ENCODE measurements around the gene TOMM5. TPM values are rescaled to one million over a fixed set of nuclear protein-coding genes. Genes with fewer than 3 reads are reported as not detected.

TOMM5 gene
- polyA plus RNA-seq (2011; rRNA removed), result 303 and 338 TPM in 2 replicates
- 320 and 403 TPM in 2 replicates for polyA plus RNA-seq (2012; cell fraction: cytosol; rRNA removed)
- 100 and 122 TPM in 2 replicates for polyA plus RNA-seq (2012; cell fraction: nucleus; rRNA removed)
- 324 to 370 TPM (median 339 TPM) in 3 replicates for polyA plus RNA-seq (2017; fragmentation: RNase III; extraction: RNeasy Plus Mini Kit Qiagen cat#74134 plus additional on column Dnase treatment)
- polyA minus RNA-seq (2011; rRNA and poly(A)+ RNA removed), result 58.0 and 60.0 TPM in 2 replicates

GRCh38 chr9:37592108-37592951 is at the start of gene TOMM5:
Gene TOMM5 (minus strand): TSS chr9:37592597. CDS start chr9:37592532, 65 bp downstream.
- peak within 1 kb of the TSS; percentile 84 for H3K4me2 ChIP-seq
- TF ChIP-seq MAFK (IDR thresholded peaks at IDR 0.05; ENCODE audit: partially characterized antibody) (peak; percentile 43), PBX3 (IDR thresholded peaks at IDR 0.05) (peak; percentile 88; the same call in 1 of the 2 replicates), HMGXB4 (CRISPR knock-in tag; IDR thresholded peaks at IDR 0.05; ENCODE audit: borderline replicate concordance) (no peak), CEBPB (IDR thresholded peaks at IDR 0.05) (peak; percentile 80 to 97), E2F6 (IDR thresholded peaks at IDR 0.05; ENCODE audit: borderline replicate concordance, low read depth) (peak; percentile 96), POLR2A (IDR thresholded peaks at IDR 0.05; ENCODE audit: low read length) (peak; percentile 96), KDM5A (IDR thresholded peaks at IDR 0.05) (peak; percentile 19; the same call in 1 of the 2 replicates), MAX (IDR thresholded peaks at IDR 0.05) (peak; percentile 98), BCL3 (IDR thresholded peaks at IDR 0.05) (peak; percentile 90), EHF (CRISPR knock-in tag; IDR thresholded peaks at IDR 0.05) (peak; percentile 55; the same call in 1 of the 2 replicates), HOXB5 (CRISPR knock-in tag; IDR thresholded peaks at IDR 0.05) (0 out of 2 replicates have a peak, but pooled peaks have one; percentile 47), FOSB (CRISPR knock-in tag; IDR thresholded peaks at IDR 0.05) (no peak), RCOR1 (IDR thresholded peaks at IDR 0.05; ENCODE audit: low read depth, low read length) (no peak), PHF8 (IDR thresholded peaks at IDR 0.05; ENCODE audit: borderline replicate concordance, low read depth) (peak; percentile 91), HOXA7 (CRISPR knock-in tag; IDR thresholded peaks at IDR 0.05) (peak; percentile 66; the same call in 1 of the 2 replicates), MYC (IDR thresholded peaks at IDR 0.05; ENCODE audit: borderline replicate concordance, low read length) (peak; percentile 68), SREBF2 (IDR thresholded peaks at IDR 0.05) (no peak), CHD4 (IDR thresholded peaks at IDR 0.05; ENCODE audit: borderline replicate concordance) (no peak), JUN (IDR thresholded peaks at IDR 0.05) (peak; percentile 63 to 87; a peak in 4 of 5 replicates)
- peak; percentile 36 for FAIRE-seq
- CTCF ChIA-PET, result interaction anchor here (0.5 to 2.4 kb wide), 10 partner anchors 9 to 113 kb away, joined by 3 to 10 read pairs (median 5); partner anchors contain the start of gene FBXO10
- DNase-seq (ENCODE audit: low read depth in 1 of 2, low spot score in 1 of 2), result peak; percentile 82 to 96
- WGBS (ENCODE audit: missing lambda C conversion rate), result 2% methylated on average over 50 of the region's 72 CpGs
- H3K4me3 ChIP-seq, result peak within 1 kb of the TSS; percentile 83
- peak; percentile 94 to 97 for ATAC-seq
- H3K27ac ChIP-seq, result peak within 1 kb of the TSS; percentile 89 to 94
- peaks cover 23% of the 10 kb centered on the region for H3K4me1 ChIP-seq
- POLR2A ChIA-PET, result interaction anchor here (0.6 to 1.7 kb wide), 14 partner anchors 8 to 209 kb away, joined by 3 to 24 read pairs (median 5); partner anchors contain the start of genes DCAF10, EXOSC3, FBXO10 and ZBTB5
- H3K9me3 ChIP-seq, result no peaks in the 10 kb centered on the region

GRCh38 chr9:37641331-37641730 is 48.9 kb upstream of the TOMM5 start:
- Histone ChIP-seq H3K4me1 (no peaks in the 10 kb centered on the region), H3K4me2 (no peak overlapping the region), H3K27ac (no peak overlapping the region), H3K4me3 (no peak overlapping the region), H3K9me3 (no peaks in the 10 kb centered on the region)
- ChIA-PET CTCF (no interaction called here), POLR2A (no interaction called here)
- WGBS (ENCODE audit: missing lambda C conversion rate), result 29% methylated on average over 3 of the region's 3 CpGs
- no peak for DNase-seq (ENCODE audit: low read depth in 1 of 2, low spot score in 1 of 2)
- no peak for FAIRE-seq
- no peak for ATAC-seq
- TF ChIP-seq FOSL2 (IDR thresholded peaks at IDR 0.05) (no peak), FOSL2 (CRISPR knock-in tag; IDR thresholded peaks at IDR 0.05) (no peak), CEBPB (IDR thresholded peaks at IDR 0.05) (no peak), ZNF302 (CRISPR knock-in tag; IDR thresholded peaks at IDR 0.05) (no peak), FOXS1 (CRISPR knock-in tag; IDR thresholded peaks at IDR 0.05) (no peak), JUN (IDR thresholded peaks at IDR 0.05) (no peak), SMC3 (IDR thresholded peaks at IDR 0.05) (no peak), BHLHE40 (IDR thresholded peaks at IDR 0.05; ENCODE audit: low read depth, low read length) (no peak), ELK1 (IDR thresholded peaks at IDR 0.05; ENCODE audit: low read depth, low read length) (no peak), HOXA7 (CRISPR knock-in tag; IDR thresholded peaks at IDR 0.05) (no peak), HES2 (IDR thresholded peaks at IDR 0.05) (no peak)

Measured in A549 (cell line).